ENCODE measurements around the gene SLC41A1.
"Not testable (repeated sequence)": the region's sequence is repeated elsewhere in the genome, so short reads cannot be mapped to it uniquely, and the experiment has no call there.

Gene SLC41A1

DNA sequence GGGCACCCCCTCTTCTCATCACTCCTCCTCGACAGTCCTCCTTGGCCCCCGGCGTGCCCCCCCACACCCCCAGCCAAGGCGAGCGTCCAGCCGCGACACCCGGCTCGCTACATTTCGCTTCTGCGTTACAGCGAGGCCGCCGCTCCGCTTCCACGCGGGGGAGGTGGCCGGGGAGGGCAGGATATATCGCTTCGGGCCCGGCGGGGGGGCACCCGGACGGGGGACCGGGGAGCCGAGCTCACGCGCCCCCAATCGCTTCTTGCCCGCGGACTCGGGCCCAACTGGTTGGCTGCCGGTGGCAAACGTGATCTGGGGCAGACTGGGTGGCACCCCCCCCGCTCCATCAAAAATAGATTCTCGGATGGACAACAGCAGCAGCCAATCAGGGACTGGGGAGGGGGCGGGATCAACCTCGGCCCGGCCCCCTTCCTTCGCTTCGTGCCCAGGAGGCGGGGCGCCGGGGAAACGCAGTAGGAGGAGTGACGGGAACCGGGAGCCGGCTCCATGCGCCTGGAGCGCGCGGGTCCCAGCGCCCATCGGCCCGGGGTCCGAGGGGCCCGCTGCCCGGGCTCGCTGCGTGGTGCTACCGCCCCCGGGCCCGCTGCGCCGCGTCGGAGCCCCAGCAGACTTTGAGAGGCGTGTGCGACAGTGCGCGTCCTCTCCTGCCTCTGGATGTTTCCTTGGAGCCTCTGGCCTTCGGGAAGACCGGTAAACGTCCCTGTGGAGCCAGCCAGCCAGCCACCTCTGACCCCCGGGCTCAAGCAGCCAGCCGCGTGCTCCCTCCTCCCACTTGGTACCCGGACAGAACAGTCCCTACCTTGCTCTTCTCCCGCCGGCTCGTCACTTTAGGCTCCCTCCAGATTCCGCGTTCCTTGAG lies at the start of gene SLC41A1:
SLC41A1 (minus strand) TSS at position 321 of the 877 bp plus-strand sequence. CDS start 2,757 bp downstream, outside the sequence.
- peak; percentile 73 for DNase-seq (ENCODE audit: low read depth, low spot score)

DNA sequence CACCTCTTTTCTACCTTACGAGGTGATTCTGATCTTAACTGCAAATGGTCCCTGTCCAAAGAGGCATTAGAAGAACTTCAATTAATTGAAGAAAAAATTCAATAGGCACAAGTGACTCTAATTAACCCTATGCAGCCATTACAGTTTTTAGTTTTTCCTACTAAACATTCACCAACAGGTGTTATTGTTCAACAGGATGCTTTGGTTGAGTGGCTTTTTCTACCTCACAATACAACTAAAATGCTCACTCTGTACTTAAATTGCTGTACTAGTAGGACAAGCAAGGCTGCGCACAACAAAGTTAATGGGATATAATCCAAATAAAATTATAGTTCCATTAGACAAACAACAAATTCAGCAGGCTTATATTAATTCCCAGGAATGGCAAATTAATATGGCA lies 48.5 kb upstream of the SLC41A1 start:
- DNase-seq (ENCODE audit: low read depth, low spot score): no peak

DNA sequence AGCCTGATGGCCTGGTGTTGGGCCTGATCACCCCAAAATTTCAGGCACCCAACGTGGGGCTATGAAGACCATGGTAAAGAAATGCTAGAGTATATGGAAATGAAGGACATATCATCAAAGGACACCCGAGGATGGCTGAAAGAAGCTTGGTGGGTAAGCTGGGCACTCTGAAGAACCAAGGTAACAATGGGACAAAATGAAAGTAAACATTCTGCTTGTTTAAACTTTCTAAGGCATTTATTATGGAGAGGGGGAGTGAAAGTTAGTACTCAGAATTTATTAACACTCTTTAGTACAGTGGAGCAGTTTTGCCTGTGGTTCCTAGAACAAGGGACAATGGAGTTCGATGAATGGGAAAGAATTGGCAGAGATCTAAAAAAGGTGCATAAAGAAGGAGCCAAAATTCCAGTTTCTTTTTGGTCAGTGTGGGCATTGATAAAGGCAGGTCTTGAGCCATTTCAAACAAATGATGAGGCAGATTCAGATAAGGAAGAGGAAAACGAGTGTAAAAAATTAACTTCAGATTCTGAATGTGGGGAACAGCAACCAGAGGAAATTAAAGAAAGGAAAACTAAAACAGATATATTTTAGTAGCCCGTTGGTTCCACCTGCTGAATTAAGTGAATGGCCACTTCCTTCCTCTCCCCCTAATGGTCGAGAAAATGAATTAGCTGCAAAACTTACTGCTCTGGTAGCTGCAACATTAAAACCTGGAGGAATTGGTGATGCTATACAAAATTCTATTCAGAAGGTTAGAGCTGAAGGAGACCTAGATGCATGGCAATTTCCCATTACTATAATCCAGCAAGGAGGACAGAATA lies 45.4 kb upstream of the SLC41A1 start:
- DNase-seq (ENCODE audit: low read depth, low spot score): no peak

DNA sequence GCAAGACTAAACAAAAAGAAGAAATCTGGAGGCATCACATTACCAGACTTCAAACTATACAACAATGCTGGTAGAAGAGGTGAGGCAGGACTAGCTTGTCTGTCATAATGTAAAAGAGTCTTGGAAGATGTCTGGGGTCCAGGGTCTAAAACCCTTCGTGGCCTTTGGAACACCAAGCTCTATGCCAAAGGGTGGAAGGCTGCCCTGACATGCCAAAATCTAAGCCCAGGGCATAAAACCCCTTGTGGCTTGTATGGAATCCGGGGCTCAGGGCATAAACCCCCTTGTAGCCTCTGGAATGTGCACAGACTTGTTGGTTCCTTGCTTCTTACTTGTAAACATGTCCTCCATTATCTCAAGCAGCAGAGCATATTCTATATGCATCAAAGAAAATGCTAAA lies 44.5 kb upstream of the SLC41A1 start:
- not testable (repeated sequence) for DNase-seq (ENCODE audit: low read depth, low spot score)

DNA sequence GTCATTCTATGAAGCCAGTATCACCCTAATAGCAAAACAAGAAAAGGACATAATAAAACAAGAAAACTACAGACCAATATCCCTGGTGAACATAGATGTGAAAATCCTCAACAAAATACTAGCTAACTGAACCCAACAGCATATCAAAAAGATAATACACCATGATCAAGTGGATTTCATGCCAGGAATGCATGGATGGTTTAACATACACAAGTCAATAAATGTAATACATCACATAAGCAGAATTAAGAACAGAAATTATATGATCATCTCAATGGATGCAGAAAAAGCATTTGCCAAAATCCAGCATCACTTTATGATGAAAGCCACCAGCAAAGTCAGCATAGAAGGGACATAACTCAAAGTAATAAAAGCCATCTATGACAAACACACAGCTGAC lies 43.4 kb upstream of the SLC41A1 start:
- DNase-seq (ENCODE audit: low read depth, low spot score): no peak

DNA sequence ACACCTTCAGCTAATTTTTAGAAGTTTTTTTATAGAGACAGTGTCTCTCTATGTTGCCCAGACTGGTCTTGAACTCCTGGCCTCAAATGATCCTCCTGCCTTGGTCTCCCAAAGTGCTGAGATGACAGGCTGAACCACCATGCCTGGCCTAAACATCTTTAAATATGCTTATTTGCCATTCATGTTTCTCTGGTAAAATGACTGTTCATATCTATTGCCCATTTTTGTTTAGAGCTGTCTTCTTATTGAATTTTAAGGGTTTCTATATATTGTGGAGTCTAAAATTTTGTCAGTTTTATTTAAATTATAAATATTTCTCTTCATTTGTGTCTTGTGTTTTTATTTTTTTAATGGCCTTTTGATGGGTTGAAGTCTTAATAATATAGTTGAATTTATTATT lies 40.0 kb upstream of the SLC41A1 start:
- no peak for DNase-seq (ENCODE audit: low read depth, low spot score)

DNA sequence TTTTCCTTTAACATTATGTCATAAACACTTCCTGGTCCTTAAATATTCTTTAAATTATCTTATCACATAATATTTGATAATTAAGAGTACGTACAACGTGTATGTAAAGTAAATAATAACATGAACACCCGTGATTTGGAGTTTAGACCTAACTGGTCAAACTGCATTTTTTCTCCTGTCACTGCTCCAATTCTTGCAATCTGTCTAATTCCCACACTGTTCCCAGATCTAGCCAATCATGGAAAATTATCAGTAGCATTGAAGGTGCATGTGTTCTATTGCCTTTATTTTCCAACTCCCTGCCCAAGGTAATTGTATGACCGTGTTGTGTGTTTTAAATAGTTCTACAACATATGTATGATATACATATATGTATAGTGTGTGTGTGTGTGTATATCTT lies 39.0 kb upstream of the SLC41A1 start:
- no peak for DNase-seq (ENCODE audit: low read depth, low spot score)

DNA sequence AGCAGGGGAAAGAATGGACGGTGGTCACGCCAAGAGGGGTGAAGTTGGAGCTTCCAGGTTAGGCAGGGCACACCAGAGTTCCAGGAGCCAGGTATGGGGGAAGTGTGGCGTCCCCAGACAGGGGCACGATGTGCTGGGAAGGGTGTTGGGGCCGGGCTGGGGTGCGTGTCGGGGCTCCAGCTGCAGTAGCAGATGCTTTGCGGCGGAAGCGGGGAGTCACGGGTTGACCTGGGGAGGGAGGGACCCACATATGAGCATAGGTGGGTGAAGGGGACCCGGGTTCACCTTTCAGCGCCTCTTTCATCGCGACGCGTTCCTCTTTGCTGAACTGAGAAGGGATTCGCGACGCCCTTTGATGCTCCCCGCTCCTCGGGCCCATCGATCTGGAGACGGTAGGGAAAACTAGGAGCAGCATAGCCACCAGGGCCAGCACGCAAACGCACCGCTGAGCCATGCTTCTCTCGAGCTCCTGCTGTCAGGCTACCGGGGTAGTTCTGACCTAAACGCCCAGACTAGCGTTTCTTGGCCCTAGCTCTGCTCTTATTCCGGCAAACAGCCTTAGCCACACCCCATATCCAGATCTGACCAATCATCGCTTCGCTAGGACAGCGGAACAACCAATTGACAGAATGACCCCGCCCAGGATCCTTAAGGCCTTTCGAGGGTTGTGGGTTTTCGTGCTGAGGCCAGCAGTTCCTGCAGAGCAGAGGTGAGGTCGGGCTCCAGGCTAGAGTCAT lies 36.8 kb upstream of the SLC41A1 start, which contains the start of gene PM20D1:
PM20D1 (minus strand) TSS at position 514 of the 737 bp plus-strand sequence; CDS start at position 454, 60 bp downstream.
- DNase-seq (ENCODE audit: low read depth, low spot score): no peak

DNA sequence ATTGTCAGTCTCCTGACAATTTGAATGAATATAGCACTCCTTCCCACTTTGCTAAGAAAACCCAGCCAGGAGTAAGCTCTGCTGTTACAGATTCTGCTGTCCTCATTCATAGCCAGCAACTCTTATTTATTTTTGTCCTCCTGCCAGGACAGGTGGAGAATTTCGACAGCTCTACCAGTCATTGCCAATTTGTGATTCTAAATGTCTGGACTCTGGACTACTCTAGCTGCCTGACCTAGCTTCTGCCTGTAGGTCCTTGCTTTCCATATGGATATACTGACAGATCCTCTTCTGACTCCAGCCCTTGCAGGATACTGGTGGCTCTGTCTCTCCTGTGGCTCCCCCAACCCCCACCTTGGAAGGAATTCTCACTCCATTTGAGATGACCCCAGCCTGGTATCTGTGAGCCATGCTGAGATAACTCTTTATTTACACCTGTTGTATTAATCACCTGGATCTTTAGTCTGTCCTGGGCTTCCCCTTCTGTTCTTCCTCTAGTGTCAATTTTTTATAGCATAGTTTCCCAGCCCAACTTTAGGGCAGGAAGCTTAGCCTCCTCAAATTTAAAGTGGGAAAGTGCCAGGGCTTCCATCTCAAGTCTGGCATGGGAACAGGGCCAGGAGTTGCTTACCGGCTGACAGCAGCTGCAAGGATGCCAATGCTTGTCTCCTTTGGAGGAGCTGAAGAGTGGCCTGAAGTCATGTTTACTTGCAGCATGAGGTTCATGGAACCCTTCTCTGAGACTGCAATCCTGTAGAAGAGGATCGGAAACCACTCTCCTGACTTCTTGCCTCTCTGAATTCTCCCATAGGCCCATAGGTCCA lies 30.2 kb upstream of the SLC41A1 start:
- no peak for DNase-seq (ENCODE audit: low read depth, low spot score)

DNA sequence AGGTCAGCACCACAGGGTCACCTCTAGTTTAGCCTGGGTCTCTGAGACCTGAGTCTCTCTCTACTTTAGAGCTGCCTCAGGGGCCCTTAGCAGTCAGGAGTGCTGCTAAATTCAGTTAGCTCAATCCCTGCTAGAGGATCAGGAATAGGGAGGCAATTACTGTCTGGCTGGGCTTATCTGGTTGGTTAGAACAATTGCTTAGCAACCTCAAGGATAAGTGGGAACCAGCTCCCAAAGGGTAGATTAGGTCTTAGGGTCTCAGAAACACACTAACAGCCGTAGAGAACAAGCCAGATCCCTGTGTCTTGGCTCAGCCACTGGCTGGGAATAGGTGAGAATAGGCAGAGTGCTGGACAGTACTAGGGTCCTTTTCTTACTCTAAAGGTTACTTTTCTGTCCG lies 29.2 kb upstream of the SLC41A1 start:
- DNase-seq (ENCODE audit: low read depth, low spot score): no peak

DNA sequence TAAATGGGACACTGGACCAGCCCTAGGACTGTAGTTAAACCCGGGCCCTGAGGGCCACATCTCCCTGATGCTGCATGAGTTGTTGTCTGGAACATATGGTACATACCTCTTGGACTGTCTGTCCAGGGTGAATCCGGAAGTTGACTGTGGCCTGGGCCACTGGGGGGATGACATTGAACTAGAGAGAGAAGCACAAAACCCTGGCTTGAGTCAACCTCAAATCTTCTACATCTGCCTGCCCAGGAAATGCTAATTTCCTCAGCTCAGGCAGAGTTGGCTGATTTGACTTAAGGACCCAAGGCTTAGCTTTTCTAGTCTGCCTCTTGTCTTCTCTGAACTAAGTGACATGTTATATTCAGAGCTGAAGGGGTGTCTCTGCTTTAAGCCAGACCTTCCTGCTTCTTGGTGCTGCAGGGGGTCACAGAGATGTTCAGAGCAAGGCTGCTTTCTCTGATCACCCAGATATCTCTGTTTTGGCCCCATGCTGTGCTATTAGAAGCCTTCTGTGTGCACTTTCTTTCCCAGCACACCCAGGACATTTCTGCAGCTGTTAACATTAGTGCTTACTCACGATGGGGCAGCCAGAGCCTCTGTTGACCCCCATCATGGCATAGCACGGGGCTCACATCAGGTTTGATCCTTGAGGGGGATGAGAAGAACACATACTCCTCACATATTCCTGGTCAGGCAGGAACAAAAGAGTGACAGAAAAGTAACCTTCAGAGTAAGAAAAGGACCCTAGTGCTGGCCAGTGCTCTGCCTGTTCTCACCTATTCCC lies 27.3 kb upstream of the SLC41A1 start:
- DNase-seq (ENCODE audit: low read depth, low spot score): no peak

DNA sequence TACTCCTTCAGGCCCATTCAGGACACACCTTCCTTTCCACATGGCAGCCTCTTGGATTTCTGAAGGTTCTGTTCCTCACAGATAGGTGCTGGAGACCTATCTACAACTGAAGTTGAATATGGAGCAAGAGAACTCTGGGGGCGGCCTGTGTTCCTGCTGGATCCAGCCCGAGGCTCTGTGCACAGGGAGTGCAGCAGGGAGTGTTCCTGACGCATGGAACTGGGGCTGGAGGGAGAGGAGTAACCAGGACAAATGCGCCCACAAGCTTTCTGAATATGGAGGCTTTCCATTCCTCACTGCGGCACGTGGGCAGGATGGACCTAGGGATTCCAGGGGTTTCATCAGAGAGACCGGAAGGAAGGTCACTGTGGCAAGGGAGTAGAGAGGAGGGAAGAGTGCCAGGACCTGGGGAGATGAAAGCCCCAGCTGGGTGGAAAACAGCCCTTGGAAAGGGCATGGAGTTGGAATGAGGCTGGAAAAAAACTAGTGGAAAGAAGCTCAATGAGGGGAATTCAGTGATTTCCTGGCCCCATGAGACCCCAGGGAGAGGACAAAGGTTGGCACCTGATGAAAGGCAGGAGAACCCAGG lies 24.5 kb upstream of the SLC41A1 start:
- DNase-seq (ENCODE audit: low read depth, low spot score): no peak

DNA sequence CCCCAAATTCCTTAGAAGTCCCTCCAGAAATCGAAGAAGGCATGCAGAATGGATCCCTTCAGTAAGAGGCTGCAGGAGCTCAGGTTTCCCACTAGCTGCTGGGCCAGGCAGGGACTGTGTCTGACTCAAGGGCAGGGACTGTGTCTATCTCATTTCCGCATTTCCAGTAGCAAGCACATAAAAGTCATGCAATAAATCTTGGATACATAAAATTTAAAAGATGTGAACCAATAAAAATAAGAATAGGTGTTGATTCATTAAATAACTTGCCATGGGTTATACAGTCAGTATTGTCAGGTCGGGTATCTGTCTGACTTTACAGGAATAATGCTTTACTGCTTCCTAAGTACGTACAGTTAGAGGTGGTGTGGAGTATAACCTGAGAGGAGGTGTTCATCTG lies 21.8 kb upstream of the SLC41A1 start:
- no peak for DNase-seq (ENCODE audit: low read depth, low spot score)

DNA sequence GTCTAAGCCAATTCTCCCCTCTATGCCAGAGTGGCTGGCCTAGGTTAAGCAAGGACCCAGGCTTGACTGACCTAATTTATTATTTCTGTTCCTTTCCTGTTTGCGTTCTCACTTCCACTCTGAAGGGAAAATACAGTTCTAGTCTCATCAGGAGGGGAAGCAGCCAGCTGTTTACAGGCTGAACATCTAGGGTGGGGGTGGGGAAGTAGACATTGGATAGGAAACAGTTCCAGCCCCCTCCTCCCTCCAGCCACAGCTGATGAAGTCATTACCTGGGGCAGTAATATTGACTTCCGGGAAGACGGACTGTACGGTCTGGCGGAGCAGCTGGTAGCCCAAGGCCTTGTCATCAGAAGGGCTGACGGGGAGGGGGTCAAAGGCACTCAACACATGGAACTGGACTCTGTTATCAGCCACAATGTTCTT lies 19.3 kb upstream of the SLC41A1 start:
- no peak for DNase-seq (ENCODE audit: low read depth, low spot score)

DNA sequence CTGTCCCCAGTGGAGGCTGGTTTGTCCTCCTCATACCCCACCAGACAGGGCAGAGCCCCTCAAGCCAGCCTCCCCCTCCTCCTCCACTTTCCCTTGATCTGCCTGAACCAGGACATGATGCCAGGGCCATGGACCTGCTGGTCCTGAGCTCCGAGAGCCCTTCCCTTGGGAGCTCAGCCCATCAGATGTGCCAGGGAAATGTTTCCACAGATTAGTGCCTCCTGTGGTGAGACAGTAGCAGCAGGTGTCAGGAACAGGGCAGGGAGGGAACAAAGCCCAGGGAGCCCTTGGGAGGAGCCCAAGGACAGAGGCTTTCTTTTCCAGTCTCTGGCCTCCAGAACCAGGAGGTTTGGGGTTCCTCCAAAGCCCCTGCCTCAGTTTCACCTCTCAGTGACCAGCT lies 14.6 kb upstream of the SLC41A1 start:
- no peak for DNase-seq (ENCODE audit: low read depth, low spot score)

DNA sequence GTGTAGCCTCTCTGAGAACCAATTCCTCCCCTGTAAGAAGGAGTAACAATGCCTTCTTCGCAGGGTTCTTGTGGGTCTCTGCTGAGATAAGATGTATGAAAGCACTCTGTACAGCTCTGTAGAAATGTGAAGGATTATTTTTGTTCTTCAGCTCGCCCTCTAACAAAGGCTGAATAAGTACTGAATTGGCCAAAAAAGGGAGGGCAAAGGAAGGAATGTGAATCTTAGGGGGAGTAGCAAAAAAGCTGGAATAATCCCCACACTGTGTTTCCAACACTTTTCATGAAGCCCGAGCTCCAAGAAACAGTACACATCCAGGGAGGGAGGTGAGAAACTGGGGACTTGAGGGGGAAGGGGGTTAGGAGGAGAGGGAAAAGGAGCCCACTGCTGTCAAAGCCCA lies 14.0 kb upstream of the SLC41A1 start:
- no peak for DNase-seq (ENCODE audit: low read depth, low spot score)

DNA sequence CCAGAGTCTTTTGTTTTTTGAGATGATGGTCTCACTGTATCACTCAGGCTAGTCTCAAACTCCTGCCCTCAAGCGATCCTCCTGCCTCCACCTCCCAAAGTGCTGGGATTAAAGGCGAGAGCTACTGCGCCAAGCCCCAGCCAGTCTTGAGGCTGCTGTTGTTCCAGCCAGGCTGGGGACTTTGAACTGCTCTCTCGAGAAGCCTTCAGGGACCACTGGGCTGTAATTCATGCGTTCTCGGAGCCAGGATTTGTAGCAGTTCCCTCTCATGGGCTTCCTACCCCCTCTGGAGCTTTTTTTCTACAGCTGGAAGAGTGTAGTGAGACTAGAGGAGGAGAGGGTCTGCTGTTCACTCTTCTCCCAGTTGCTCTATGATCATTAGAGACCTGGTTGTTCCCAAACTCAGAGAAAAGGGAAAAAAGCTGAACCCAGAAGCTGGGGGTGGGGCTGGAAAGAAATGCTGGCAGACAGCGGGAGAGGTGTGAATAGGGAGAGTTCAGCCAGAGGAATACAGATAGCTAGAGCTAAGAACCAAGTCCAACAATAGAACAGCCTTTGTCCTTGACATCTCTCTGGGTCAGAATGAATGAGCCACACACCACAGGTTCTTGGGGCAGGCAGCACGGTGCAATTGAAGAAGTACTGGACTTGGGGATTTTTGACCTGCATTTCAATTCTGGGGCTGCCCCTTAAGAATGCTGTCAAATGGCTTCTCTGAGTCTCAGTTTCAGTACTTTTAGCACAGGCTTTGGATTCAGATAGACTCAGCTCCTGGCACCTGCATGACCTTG lies 13.2 kb upstream of the SLC41A1 start:
- DNase-seq (ENCODE audit: low read depth, low spot score): no peak

DNA sequence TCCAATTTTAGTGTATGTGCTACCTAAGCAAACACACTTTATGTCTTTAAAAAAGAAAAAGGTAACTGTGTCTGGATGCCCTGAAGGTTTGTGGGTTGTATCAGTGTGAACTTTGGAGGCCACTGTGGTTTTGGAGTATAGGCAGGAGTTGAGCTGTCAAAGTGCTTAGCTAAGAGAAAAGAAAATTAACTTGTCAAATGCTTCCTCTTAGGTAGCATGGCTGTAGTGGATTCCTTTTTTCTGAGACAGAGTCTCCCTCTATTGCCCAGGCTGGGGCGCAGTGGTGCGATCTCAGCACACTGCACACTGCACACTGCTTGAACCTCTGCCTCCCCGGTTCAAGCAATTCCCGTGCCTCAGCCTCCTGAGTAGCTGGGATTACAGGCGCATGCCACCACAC lies 11.2 kb upstream of the SLC41A1 start:
- DNase-seq (ENCODE audit: low read depth, low spot score): no peak

DNA sequence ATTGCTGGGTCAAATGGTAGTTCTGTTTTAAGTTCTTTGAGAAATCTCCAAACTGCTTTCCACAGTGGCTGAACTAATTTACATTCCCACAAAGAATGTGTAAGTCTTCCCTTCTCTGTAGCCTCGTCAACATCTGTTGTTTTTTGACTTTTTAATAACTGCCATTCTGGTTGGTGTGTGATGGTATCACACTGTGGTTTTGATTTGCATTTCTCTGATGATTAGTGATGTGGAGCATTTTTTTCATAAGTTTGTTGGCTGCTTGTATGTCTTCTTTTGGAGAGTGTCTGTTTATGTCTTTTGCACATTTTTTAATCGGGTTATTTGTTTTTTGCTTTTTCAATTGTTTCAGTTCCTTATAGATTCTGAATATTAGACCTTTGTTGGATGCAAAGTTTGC lies 10.3 kb upstream of the SLC41A1 start:
- not testable (repeated sequence) for DNase-seq (ENCODE audit: low read depth, low spot score)

Data from brain pericyte (primary cell).